ENCODE measurements around the gene NR2C2.
A peak's percentile ranks its signal among the peaks of the same experiment; 100 is the strongest.

Gene NR2C2

DNA sequence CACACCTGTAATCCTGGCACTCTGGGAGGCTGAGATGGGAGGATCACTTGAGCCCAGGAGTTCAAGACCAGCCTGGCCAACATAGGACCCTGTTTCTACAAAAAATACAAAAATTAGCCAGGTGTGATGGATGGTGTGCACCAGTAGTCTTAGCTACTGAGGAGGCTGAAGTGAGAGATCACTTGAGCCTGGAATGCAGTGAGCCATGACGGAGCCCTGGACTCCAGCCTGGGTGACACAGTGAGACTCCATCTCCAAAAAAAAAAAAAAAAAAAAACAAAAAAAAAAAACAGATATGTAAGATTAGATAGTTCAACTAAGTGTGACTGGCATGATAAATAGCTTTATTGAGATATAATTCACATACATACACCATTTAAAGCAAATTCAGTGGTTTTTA is 141.8 kb downstream of the NR2C2 start:
- intact Hi-C loops (cut with DNase I; ENCODE audit: low total_unique reads), result no loop called here
- TF ChIP-seq, protein P1, sequence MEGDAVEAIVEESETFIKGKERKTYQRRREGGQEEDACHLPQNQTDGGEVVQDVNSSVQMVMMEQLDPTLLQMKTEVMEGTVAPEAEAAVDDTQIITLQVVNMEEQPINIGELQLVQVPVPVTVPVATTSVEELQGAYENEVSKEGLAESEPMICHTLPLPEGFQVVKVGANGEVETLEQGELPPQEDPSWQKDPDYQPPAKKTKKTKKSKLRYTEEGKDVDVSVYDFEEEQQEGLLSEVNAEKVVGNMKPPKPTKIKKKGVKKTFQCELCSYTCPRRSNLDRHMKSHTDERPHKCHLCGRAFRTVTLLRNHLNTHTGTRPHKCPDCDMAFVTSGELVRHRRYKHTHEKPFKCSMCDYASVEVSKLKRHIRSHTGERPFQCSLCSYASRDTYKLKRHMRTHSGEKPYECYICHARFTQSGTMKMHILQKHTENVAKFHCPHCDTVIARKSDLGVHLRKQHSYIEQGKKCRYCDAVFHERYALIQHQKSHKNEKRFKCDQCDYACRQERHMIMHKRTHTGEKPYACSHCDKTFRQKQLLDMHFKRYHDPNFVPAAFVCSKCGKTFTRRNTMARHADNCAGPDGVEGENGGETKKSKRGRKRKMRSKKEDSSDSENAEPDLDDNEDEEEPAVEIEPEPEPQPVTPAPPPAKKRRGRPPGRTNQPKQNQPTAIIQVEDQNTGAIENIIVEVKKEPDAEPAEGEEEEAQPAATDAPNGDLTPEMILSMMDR (IDR thresholded peaks at IDR 0.05), result no peak
- no peaks in the 10 kb centered on the region for H3K9me3 ChIP-seq
- DNase-seq, result no peak
- H3K36me3 ChIP-seq, result peaks cover 52 to 86% (median 66%) of the 10 kb centered on the region in 3 donors
- no peak overlapping the region for H3K4me3 ChIP-seq
- H3K4me1 ChIP-seq, result peaks cover 0 to 17% (median 11%) of the 10 kb centered on the region in 4 donors
- no peaks in the 10 kb centered on the region for H3K27me3 ChIP-seq
- H3K27ac ChIP-seq, result no peak overlapping the region

DNA sequence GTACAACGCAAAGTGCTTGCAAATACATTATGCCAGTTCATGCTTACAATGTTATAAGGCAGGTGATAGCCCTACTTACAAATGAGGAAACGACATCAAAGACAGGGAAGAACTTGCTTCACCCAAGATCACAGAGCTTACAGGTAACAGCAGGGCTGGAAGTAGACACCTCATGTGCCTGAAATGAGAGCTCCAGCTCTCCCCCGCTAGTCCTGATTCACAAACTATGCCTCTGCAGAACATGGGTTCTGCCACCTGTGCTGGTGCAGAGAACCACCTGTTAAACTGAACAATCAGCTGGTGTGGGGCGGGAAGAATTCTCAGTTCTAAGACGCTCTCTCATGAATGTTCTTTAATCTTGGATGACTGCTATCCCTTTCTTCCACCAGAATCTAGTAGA is 144.2 kb downstream of the NR2C2 start:
- H3K4me3 ChIP-seq, result no peak overlapping the region
- no peak for DNase-seq
- TF ChIP-seq, protein P1 (IDR thresholded peaks at IDR 0.05), result no peak
- intact Hi-C loops (cut with DNase I; ENCODE audit: low total_unique reads), result no loop called here
- peaks cover 47 to 82% (median 64%) of the 10 kb centered on the region in 3 donors for H3K36me3 ChIP-seq
- H3K27ac ChIP-seq, result no peak overlapping the region
- H3K4me1 ChIP-seq, result peaks cover 0 to 32% (median 17%) of the 10 kb centered on the region in 4 donors
- no peaks in the 10 kb centered on the region for H3K9me3 ChIP-seq
- H3K27me3 ChIP-seq, result no peaks in the 10 kb centered on the region

DNA sequence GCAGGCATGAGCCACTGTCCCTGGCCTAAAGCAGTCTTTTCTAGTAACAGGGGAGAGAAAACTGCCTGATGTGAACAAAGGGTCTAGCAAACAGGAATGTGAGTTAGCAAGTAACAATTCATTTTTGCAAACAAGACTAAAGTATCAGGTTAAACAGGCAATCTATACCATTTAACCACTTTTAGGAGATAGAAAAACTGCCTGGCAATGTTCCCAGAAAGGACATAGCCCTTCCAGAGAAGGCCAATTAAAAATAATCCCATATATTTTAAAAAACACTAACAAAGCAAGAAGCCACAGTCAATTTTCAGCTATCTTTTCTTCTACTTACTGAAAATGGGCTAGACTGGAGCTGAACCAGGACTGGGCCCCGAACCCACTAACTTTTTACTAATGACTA is 145.3 kb downstream of the NR2C2 start:
- H3K36me3 ChIP-seq, result peaks cover 47 to 72% (median 57%) of the 10 kb centered on the region in 3 donors
- intact Hi-C loops (cut with DNase I; ENCODE audit: low total_unique reads), result no loop called here

DNA sequence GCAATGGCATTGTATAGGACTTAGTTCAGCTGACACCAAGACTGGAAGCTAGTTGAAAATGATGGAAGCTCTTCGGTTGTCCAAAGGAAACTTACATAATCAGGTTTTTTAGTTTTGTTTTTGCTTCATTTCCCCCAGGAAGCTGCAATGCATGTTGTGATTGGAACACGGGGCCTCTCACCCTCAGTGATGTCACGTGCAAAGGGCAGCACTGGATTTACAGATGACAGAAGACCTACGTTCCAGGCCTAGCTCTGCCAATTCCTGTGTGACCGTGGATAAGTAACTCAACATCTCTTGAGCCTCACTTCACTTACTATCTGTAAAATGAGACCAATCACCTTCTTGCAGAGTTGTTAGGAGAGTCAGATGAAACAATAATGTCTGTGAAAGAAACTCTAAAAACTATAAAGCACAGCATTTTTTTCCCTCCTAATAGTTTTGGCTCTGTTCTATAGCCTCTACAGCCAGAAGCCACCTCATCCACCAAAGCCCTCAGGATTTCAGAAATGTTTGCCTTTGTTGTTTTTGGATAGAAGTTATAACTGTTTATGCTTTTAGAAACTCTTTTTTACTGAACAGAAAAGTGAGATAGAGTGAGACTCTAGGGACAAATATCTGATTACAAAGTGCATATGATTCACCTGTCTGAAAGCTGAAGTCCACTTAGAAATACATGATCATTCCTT is 146.9 kb downstream of the NR2C2 start:
- Histone ChIP-seq H3K36me3 (peaks cover 33 to 56% (median 41%) of the 10 kb centered on the region in 3 donors), H3K27ac (peak overlapping the region; percentile 45 to 66)
- intact Hi-C loops (cut with DNase I; ENCODE audit: low total_unique reads), result no loop called here

More for the DNA sequence above, 145.3 kb downstream of the NR2C2 start:
- peaks cover 0 to 42% (median 23%) of the 10 kb centered on the region in 4 donors for H3K4me1 ChIP-seq
- no peaks in the 10 kb centered on the region for H3K27me3 ChIP-seq
- DNase-seq, result no peak
- TF ChIP-seq, protein P1 (IDR thresholded peaks at IDR 0.05), result no peak
- H3K27ac ChIP-seq, result peak overlapping the region; percentile 45 to 66
- H3K4me3 ChIP-seq, result no peak overlapping the region
- H3K9me3 ChIP-seq, result no peaks in the 10 kb centered on the region

DNA sequence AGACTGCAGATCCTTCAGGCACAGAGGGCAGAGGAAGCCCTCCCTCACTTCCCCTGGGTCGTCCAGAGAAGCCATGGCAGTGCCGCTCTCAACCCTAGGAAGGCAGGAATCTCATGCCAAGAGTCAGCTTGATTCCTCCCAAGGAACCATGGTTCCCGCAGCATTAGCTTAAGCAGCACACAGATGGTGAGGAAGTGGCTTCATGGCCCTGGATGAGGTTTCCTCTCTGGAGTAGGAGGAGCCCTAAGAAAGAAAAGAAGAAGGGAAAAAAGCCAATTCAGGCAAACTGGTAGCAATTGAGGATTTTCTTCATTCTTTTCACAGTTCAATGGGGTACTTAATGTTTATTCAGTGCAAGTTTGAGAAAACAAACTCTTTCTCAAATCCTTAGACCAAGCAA is 148.7 kb downstream of the NR2C2 start:
- no peaks in the 10 kb centered on the region for H3K9me3 ChIP-seq
- H3K27ac ChIP-seq, result peak overlapping the region in 1 of 2 donors; percentile 66
- H3K27me3 ChIP-seq, result no peaks in the 10 kb centered on the region
- intact Hi-C loops (cut with DNase I; ENCODE audit: low total_unique reads), result no loop called here
- H3K4me3 ChIP-seq, result no peak overlapping the region
- no peak for DNase-seq
- H3K4me1 ChIP-seq, result peaks cover 0 to 62% (median 34%) of the 10 kb centered on the region in 4 donors
- TF ChIP-seq, protein P1 (IDR thresholded peaks at IDR 0.05), result no peak
- peaks cover 19 to 41% (median 31%) of the 10 kb centered on the region in 3 donors for H3K36me3 ChIP-seq

More for the DNA sequence above, 146.9 kb downstream of the NR2C2 start:
- TF ChIP-seq, protein P1 (IDR thresholded peaks at IDR 0.05), result no peak
- peaks cover 0 to 48% (median 28%) of the 10 kb centered on the region in 4 donors for H3K4me1 ChIP-seq
- peak; percentile 58 to 81 for DNase-seq
- no peaks in the 10 kb centered on the region for H3K9me3 ChIP-seq
- H3K4me3 ChIP-seq, result no peak overlapping the region
- H3K27me3 ChIP-seq, result no peaks in the 10 kb centered on the region

Measured in tibial artery (tissue), 4 donors.